GM19467 (cell line): ENCODE measurements around the gene TAS2R16.
"Not testable (repeated sequence)": the region's sequence is repeated elsewhere in the genome, so short reads cannot be mapped to it uniquely, and the experiment has no call there.

Source experiments
- ATAC-seq: cut with Tn5 transposase; IDR thresholded peaks from one replicate; pipeline ENCODE4 v1.9.1; 2021; ENCODE audit warnings: mild to moderate bottlenecking, moderate library complexity; ENCODE audit not compliant: unreplicated experiment

Gene TAS2R16

DNA sequence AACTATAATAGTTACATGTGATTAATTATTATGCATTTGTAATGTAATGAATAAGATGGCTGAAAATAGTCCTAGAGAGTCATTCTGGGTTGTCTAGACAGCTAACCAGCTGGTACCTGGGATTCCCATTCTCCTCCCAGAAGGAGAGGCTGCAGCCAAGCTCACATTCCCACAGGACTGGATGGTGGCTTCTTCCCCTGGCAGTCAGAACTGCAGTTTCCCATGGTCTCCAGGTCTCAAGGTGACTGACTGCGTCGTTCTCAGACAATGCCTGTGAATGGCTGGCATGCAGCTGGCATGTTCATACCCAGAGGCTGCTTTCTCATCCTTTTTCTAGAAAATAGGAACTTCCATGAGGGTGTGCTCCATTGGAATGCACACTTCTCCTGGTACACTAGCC is 21.3 kb downstream of the TAS2R16 start:
- ATAC-seq = no peak

DNA sequence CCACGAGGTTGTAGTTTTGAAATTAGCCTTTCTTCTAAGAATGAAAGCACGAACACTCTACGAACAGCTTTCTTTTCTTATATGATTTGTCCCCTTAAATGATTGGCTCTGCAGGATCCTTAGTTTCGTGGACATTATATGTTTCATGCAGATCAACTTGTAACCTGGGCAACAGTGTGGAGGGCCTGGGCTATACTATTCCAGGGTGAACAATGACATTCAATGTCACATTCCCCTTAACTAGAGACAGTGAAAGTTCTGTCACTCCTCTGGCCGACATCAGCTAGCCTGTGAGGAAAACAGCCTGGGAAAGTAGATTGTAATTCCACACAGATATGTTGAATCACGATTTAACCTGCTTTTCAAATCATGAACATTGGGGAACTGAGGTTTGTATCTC is 23.4 kb downstream of the TAS2R16 start:
- no peak for ATAC-seq

- ATAC-seq = no peak
These were observed 24.5 kb downstream of the TAS2R16 start for GRCh38 chr7:122970740-122971725.

DNA sequence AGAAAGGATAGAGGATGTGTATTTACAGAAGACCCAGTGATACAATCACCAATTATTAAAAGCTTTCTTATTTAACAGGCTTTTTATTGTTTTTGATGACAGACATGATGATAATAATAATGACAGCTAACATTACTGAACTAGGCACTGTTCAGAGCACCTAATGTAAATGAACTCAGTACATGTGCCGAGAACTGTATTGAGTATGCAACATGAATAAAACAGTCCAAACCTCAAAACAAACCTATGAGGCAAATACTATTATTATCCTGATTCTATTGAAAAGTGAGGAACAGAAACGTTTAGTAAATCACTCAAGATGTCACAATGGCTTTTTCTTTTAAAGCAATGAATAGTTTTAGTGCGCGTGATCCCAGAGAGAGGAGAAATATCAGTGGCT is 27.1 kb downstream of the TAS2R16 start:
- ATAC-seq = no peak

- ATAC-seq = no peak
These were observed 30.2 kb downstream of the TAS2R16 start for GRCh38 chr7:122965306-122965705.

- ATAC-seq = not testable (repeated sequence)
These were observed 41.8 kb downstream of the TAS2R16 start for GRCh38 chr7:122953678-122954077.

- ATAC-seq = no peak
These were observed 44.5 kb downstream of the TAS2R16 start for GRCh38 chr7:122951006-122951405.

DNA sequence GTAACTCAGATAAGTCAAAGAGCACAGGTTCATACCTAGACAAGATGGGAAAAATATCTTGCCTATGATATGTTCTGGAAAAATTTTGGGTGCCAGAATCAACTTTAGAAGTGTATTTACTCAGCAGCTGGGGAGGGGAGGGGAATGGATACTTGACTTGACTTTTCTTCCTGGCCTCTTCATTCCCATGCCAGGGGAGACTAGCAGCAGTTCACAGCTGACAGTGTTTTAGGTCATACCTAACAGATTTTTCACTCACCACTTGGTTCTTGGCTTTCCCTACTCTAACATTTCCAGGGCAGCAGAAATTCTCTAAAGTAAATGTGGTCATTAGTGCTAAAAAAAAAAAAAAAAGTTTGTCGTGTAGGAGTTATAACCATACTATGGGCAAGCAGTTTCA is 46.3 kb downstream of the TAS2R16 start:
- no peak for ATAC-seq
